Measurements from ENCODE around the gene GSDME.

- TF ChIP-seq CTCF (IDR thresholded peaks at IDR 0.05; ENCODE audit: low read length): no peak
- no peak for TF ChIP-seq EZH2 (optimal IDR thresholded peaks at IDR 0.05; ENCODE audit: low read depth, low read length)
- TF ChIP-seq EZH2phosphoT487 (IDR thresholded peaks at IDR 0.05; ENCODE audit: low read length): no peak
These were observed 71.6 kb downstream of the GSDME start for GRCh38 chr7:24685708-24686107.

Data from MM.1S (cell line).